Measurements from ENCODE around the gene PCSK4.

DNA sequence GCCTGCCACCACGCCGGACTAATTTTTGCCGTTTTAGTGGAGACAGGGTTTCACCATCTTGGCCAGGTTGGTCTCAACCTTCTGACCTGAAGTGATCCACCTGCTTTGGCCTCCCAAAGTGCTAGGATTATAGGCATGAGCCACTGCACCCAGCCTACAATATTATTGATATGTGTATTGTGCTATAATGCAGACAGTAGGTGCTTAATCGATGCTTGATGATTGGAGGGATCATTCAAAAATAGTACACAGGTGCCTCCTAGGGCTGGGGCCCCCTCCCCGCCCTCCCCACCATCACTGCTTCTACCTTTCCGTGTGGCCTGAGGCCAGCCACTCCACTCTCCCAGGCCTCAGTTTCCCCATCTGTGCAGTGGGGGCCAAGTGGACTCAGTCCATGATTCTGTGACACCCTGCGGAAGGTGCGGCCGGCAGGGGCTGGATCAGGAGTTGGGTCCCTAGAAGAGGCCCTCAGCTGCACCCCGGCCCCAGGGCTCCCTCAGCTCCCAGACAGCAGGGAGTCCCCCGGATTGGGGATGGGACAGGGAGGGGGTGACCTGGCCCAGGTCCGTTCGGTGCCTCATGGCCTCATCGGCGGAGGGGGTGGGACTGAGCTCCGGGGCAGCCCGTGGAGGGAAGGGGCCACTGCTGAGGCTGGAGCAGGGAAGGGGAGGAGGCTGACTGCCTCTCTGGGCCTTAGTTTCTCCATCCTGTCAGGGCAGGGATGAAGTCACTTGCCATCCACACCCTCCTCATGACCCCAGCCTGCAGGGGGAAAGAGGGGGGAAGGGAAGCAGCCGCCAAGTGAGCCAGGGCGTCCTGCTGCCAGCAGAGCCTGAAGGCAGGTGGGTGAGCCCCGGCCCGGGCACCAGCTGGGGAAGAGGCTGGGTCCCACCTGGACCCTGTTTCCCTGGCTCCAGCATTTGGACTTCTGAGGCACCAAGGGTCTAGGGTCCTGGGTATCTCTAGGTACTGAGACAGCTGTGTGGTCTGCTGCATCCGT lies 21.5 kb upstream of the PCSK4 start:
- TF ChIP-seq, protein P1, sequence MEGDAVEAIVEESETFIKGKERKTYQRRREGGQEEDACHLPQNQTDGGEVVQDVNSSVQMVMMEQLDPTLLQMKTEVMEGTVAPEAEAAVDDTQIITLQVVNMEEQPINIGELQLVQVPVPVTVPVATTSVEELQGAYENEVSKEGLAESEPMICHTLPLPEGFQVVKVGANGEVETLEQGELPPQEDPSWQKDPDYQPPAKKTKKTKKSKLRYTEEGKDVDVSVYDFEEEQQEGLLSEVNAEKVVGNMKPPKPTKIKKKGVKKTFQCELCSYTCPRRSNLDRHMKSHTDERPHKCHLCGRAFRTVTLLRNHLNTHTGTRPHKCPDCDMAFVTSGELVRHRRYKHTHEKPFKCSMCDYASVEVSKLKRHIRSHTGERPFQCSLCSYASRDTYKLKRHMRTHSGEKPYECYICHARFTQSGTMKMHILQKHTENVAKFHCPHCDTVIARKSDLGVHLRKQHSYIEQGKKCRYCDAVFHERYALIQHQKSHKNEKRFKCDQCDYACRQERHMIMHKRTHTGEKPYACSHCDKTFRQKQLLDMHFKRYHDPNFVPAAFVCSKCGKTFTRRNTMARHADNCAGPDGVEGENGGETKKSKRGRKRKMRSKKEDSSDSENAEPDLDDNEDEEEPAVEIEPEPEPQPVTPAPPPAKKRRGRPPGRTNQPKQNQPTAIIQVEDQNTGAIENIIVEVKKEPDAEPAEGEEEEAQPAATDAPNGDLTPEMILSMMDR (IDR thresholded peaks at IDR 0.05): no peak
- no peak for TF ChIP-seq POLR2A (IDR thresholded peaks at IDR 0.05)

Data from sigmoid colon (tissue), 3 donors.